ENCODE measurements around the gene WWC1. TPM values are rescaled to one million over a fixed set of nuclear protein-coding genes. Genes with fewer than 3 reads are reported as not detected.
A peak's percentile ranks its signal among the peaks of the same experiment; 100 is the strongest.

Gene WWC1
- total RNA-seq, 2 donors from 2014 or later: 2.7 to 8.1 TPM

GRCh38 chr5:168292786-168293696 is 1.6 kb downstream of the WWC1 start:
- TF ChIP-seq CTCF (IDR thresholded peaks at IDR 0.05): no peak
- Histone ChIP-seq H3K27me3 (peaks cover 5 to 8% of the 10 kb centered on the region in 2 donors), H3K4me3 (peak overlapping the region in 1 of 2 donors; percentile 51), H3K9me3 (no peaks in the 10 kb centered on the region), H3K4me1 (peaks cover 0 to 8% of the 10 kb centered on the region in 2 donors), H3K27ac (no peak overlapping the region), H3K36me3 (no peaks in the 10 kb centered on the region)
- DNase-seq (ENCODE audit: low spot score): no peak

- Histone ChIP-seq H3K4me3 (no peak overlapping the region), H3K36me3 (no peaks in the 10 kb centered on the region), H3K27me3 (peaks cover 5 to 8% of the 10 kb centered on the region in 2 donors), H3K9me3 (no peaks in the 10 kb centered on the region), H3K4me1 (peaks cover 0 to 8% of the 10 kb centered on the region in 2 donors), H3K27ac (no peak overlapping the region)
- TF ChIP-seq CTCF (IDR thresholded peaks at IDR 0.05): no peak
- DNase-seq (ENCODE audit: low spot score): no peak
Observed at GRCh38 chr5:168295574-168296201, 4.2 kb downstream of the WWC1 start.

- no peaks in the 10 kb centered on the region for H3K9me3 ChIP-seq
- no peak overlapping the region for H3K4me3 ChIP-seq
- peaks cover 0 to 8% of the 10 kb centered on the region in 2 donors for H3K4me1 ChIP-seq
- H3K27ac ChIP-seq: no peak overlapping the region
- peaks cover 5 to 8% of the 10 kb centered on the region in 2 donors for H3K27me3 ChIP-seq
- no peak for DNase-seq (ENCODE audit: low spot score)
- no peaks in the 10 kb centered on the region for H3K36me3 ChIP-seq
- no peak for TF ChIP-seq CTCF (IDR thresholded peaks at IDR 0.05)
Observed at GRCh38 chr5:168296682-168297081, 5.2 kb downstream of the WWC1 start.

DNA sequence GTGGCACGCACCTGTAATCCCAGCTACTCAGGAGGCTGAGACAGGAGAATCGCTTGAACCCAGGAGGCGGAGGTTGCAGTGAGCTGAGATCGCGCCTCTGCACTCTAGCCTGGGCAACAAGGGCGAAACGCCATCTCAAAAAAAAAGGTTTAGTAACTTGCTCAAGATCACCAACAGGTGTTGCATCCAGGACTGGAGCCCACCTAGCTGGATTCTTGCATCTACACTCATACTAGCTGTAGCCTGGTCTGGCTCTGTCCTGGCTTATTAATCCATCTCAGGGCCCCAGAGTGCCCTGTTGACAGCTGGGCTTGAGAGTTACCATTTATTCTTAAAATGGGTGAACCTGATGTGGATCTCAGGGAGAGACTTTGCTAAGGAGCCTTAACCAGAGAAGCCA is 7.5 kb downstream of the WWC1 start:
- no peak for TF ChIP-seq CTCF (IDR thresholded peaks at IDR 0.05)
- no peaks in the 10 kb centered on the region for H3K27me3 ChIP-seq

DNA sequence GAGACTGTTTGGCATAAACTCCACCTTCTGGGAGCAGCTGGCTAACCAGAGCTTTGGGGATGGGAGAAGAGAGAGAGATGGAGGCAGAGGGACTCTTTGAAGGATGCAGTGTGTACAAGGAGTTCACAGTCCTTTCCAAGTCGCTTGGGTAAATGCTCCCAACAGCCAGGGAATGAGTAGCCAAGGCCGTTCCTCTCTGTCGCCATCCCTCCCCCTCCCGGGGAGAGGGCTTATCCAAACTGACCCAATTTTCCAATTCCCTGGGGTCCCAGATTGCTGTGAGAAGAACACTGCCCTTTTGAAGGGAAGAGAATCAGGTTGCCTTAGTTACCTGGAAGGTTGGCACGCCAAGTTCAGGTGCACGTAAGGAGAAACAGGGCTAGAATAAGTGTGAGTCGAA is 7.9 kb downstream of the WWC1 start:
- no peak for TF ChIP-seq CTCF (IDR thresholded peaks at IDR 0.05)
- Histone ChIP-seq H3K9me3 (no peaks in the 10 kb centered on the region), H3K27me3 (no peaks in the 10 kb centered on the region), H3K4me3 (no peak overlapping the region), H3K27ac (no peak overlapping the region), H3K4me1 (no peaks in the 10 kb centered on the region), H3K36me3 (no peaks in the 10 kb centered on the region)
- DNase-seq (ENCODE audit: low spot score): no peak

More for the DNA sequence above, 7.5 kb downstream of the WWC1 start:
- no peak overlapping the region for H3K27ac ChIP-seq
- no peaks in the 10 kb centered on the region for H3K9me3 ChIP-seq
- no peak for DNase-seq (ENCODE audit: low spot score)
- H3K4me3 ChIP-seq: no peak overlapping the region
- H3K36me3 ChIP-seq: no peaks in the 10 kb centered on the region
- no peaks in the 10 kb centered on the region for H3K4me1 ChIP-seq

All from right atrium auricular region (tissue), 2 donors.